Activated CD4-positive, alpha-beta T cell treated with anti-CD3 and anti-CD28 coated beads, Interleukin-2, amount 50 U/mL, for 1 hour (primary cell): ENCODE measurements around the gene CCN2.
"Not testable (repeated sequence)": the region's sequence is repeated elsewhere in the genome, so short reads cannot be mapped to it uniquely, and the experiment has no call there.

Experiments used
- DNase-seq: peaks from one replicate; pipeline ENCODE4 v3.0.0-alpha.2; 2020

The CCN2 gene

GRCh38 chr6:131908787-131909186 is 42.4 kb downstream of the CCN2 start:
- DNase-seq, result not testable (repeated sequence)

GRCh38 chr6:131903734-131904133 is 47.4 kb downstream of the CCN2 start:
- DNase-seq, result not testable (repeated sequence)

- not testable (repeated sequence) for DNase-seq
Observed at GRCh38 chr6:131901326-131901873, 49.8 kb downstream of the CCN2 start.

- no peak for DNase-seq
Observed at GRCh38 chr6:131900231-131900630, 50.9 kb downstream of the CCN2 start.

- no peak for DNase-seq
Observed at GRCh38 chr6:131898718-131899117, 52.5 kb downstream of the CCN2 start.
